Amniotic epithelial cell (primary cell): ENCODE measurements around the gene SLC26A1.
"Not testable (repeated sequence)": the region's sequence is repeated elsewhere in the genome, so short reads cannot be mapped to it uniquely, and the experiment has no call there.

Experiments used
- DNase-seq: peaks from one replicate; pipeline ENCODE4 v3.0.0-alpha.2; 2010; ENCODE audit warnings: low read depth

Gene SLC26A1

GRCh38 chr4:982814-983213 lies 10.4 kb downstream of the SLC26A1 start:
- DNase-seq = no peak

GRCh38 chr4:982291-982690 lies 10.9 kb downstream of the SLC26A1 start:
- no peak for DNase-seq

- DNase-seq = peak; percentile 78
Measured at GRCh38 chr4:978957-979701, 14.1 kb downstream of the SLC26A1 start.

GRCh38 chr4:976016-976415 lies 17.2 kb downstream of the SLC26A1 start:
- not testable (repeated sequence) for DNase-seq

- DNase-seq = no peak
Measured at GRCh38 chr4:974668-975067, 18.5 kb downstream of the SLC26A1 start.

GRCh38 chr4:973431-974397 lies 19.5 kb downstream of the SLC26A1 start, which contains the start of gene DGKQ:
Gene DGKQ (minus strand): TSS chr4:973569. CDS start chr4:973482, 87 bp downstream.
- peak; percentile 70 for DNase-seq

- DNase-seq = no peak
Measured at GRCh38 chr4:972651-973424, 20.4 kb downstream of the SLC26A1 start.

GRCh38 chr4:971666-972500 lies 21.3 kb downstream of the SLC26A1 start:
- DNase-seq = no peak

GRCh38 chr4:970854-971520 lies 22.2 kb downstream of the SLC26A1 start:
- no peak for DNase-seq

GRCh38 chr4:970046-970745 lies 23.0 kb downstream of the SLC26A1 start:
- DNase-seq = no peak

GRCh38 chr4:968621-969394 lies 24.4 kb downstream of the SLC26A1 start:
- DNase-seq = no peak

- DNase-seq = no peak
Measured at GRCh38 chr4:968221-968620, 25.0 kb downstream of the SLC26A1 start.

GRCh38 chr4:967113-968104 lies 25.8 kb downstream of the SLC26A1 start:
- peak; percentile 8 for DNase-seq

GRCh38 chr4:966266-967112 lies 26.7 kb downstream of the SLC26A1 start:
- no peak for DNase-seq

- no peak for DNase-seq
Measured at GRCh38 chr4:965766-966134, 27.5 kb downstream of the SLC26A1 start.

GRCh38 chr4:965048-965765 lies 28.0 kb downstream of the SLC26A1 start:
- DNase-seq = no peak
